Liver (tissue), 9 donors: ENCODE measurements around the gene TCFL5. TPM values are rescaled to one million over a fixed set of nuclear protein-coding genes. Genes with fewer than 3 reads are reported as not detected.

ENCODE experiments used
- DNase-seq: peaks from one replicate; pipeline ENCODE4 v3.0.0-alpha.2; 2017; ENCODE audit warnings: low spot score
- H3K27ac ChIP-seq, 2 donors: one replicate each; pipeline ENCODE4 v1.7.0; 2013; ENCODE audit warnings: inconsistent platforms in 2 of 2, low read length in 2 of 2, control low read depth in 1 of 2, low read depth in 1 of 2, mild to moderate bottlenecking in 1 of 2
- H3K27me3 ChIP-seq, 4 donors: one replicate each; pipeline versions ENCODE4 v1.6.1 to v1.7.0; 2013; ENCODE audit warnings: low read length in 3 of 4, inconsistent platforms in 1 of 4, mild to moderate bottlenecking in 1 of 4, moderate library complexity in 1 of 4; ENCODE audit not compliant: control insufficient read depth in 4 of 4, insufficient read depth in 4 of 4
- H3K36me3 ChIP-seq, 4 donors: one replicate each; pipeline versions ENCODE4 v1.6.1 to v1.7.0; 2013; ENCODE audit warnings: low read length in 3 of 4, mild to moderate bottlenecking in 3 of 4, low read depth in 1 of 4, moderate library complexity in 1 of 4; ENCODE audit not compliant: control insufficient read depth in 4 of 4, insufficient read depth in 3 of 4
- H3K4me1 ChIP-seq, 4 donors: one replicate each; pipeline versions ENCODE4 v1.6.1 to v1.7.0; 2013; ENCODE audit warnings: low read length in 3 of 4, mild to moderate bottlenecking in 3 of 4, moderate library complexity in 1 of 4; ENCODE audit not compliant: control insufficient read depth in 4 of 4, insufficient read depth in 4 of 4
- H3K4me3 ChIP-seq, 3 donors: one replicate each; pipeline versions ENCODE4 v1.6.1 to v1.7.0; 2013; ENCODE audit warnings: low read length in 3 of 3, control low read depth in 1 of 3, low read depth in 1 of 3, mild to moderate bottlenecking in 1 of 3
- H3K9ac ChIP-seq, 2 donors: one replicate each; pipeline ENCODE4 v1.7.0; 2013; ENCODE audit warnings: low read length in 2 of 2, mild to moderate bottlenecking in 2 of 2, moderate library complexity in 2 of 2, control low read depth in 1 of 2, low read depth in 1 of 2
- H3K9me3 ChIP-seq, 4 donors: one replicate each; pipeline versions ENCODE4 v1.6.1 to v1.7.0; 2013; ENCODE audit warnings: low read length in 3 of 4; ENCODE audit not compliant: control insufficient read depth in 4 of 4
- ATF3 ChIP-seq: IDR thresholded peaks from 2 replicates; pipeline ENCODE4 v1.6.1; 2016; ENCODE audit warnings: antibody characterized with exemption
- CTCF ChIP-seq: fragments of 150-350 bp; IDR thresholded peaks from 2 replicates; pipeline ENCODE4 v1.5.1; 2017; ENCODE audit warnings: improper control_type of control experiment, low read depth, low read length; ENCODE audit not compliant: missing input control
- EGR1 ChIP-seq, 2 donors: IDR thresholded peaks; 2 replicates each; pipeline ENCODE4 v1.6.1; 2016 to 2018; ENCODE audit warnings: antibody characterized with exemption in 2 of 2, low read depth in 2 of 2
- FOXA1 ChIP-seq: IDR thresholded peaks from 2 replicates; pipeline ENCODE4 v1.6.1; 2016; ENCODE audit warnings: antibody characterized with exemption
- GABPA ChIP-seq, 2 donors: IDR thresholded peaks in 1 of 2; conservative IDR thresholded peaks in 1 of 2; 2 replicates each; pipeline ENCODE4 v1.6.1; 2016; ENCODE audit warnings: antibody characterized with exemption in 2 of 2, mild to moderate bottlenecking in 1 of 2, moderate library complexity in 1 of 2
- HNF4A ChIP-seq, 2 donors: conservative IDR thresholded peaks; 2 replicates each; pipeline ENCODE4 v1.6.1; 2016; ENCODE audit warnings: antibody characterized with exemption in 2 of 2, mild to moderate bottlenecking in 2 of 2
- HNF4G ChIP-seq: IDR thresholded peaks from 2 replicates; pipeline ENCODE4 v1.6.1; 2016; ENCODE audit warnings: antibody characterized with exemption
- JUND ChIP-seq, 2 donors: IDR thresholded peaks; 2 replicates each; pipeline ENCODE4 v1.6.1; 2016; ENCODE audit warnings: antibody characterized with exemption in 2 of 2
- MAX ChIP-seq: IDR thresholded peaks from 2 replicates; pipeline ENCODE4 v1.6.1; 2016; ENCODE audit warnings: antibody characterized with exemption
- NR2F2 ChIP-seq: IDR thresholded peaks from 2 replicates; pipeline ENCODE4 v1.6.1; 2016; ENCODE audit warnings: antibody characterized with exemption
- RAD21 ChIP-seq, 2 donors: IDR thresholded peaks; 2 replicates each; pipeline ENCODE4 v1.6.1; 2016; ENCODE audit warnings: antibody characterized with exemption in 2 of 2, mild to moderate bottlenecking in 2 of 2
- RXRA ChIP-seq, 2 donors: IDR thresholded peaks; 2 replicates each; pipeline ENCODE4 v1.6.1; 2017 to 2018; ENCODE audit warnings: antibody characterized with exemption in 2 of 2, mild to moderate bottlenecking in 1 of 2
- SP1 ChIP-seq: IDR thresholded peaks from 2 replicates; pipeline ENCODE4 v1.6.1; 2018; ENCODE audit warnings: antibody characterized with exemption, mild to moderate bottlenecking
- TAF1 ChIP-seq: conservative IDR thresholded peaks from 2 replicates; pipeline ENCODE4 v1.6.1; 2016; ENCODE audit warnings: antibody characterized with exemption, mild to moderate bottlenecking
- YY1 ChIP-seq: IDR thresholded peaks from 2 replicates; pipeline ENCODE4 v1.6.1; 2016; ENCODE audit warnings: antibody characterized with exemption, mild to moderate bottlenecking
- WGBS: extraction: QIAGEN DNeasy Blood & Tissue Kit; methylation state at CpG from one replicate; pipeline ENCODE4 v1.1.7; 2013; 5-methylcytosine and 5-hydroxymethylcytosine counted together
- polyA plus RNA-seq, 2 donors: library from polyadenylated mRNA; stranded (reverse) in 1 of 2; unstranded in 1 of 2; fragments of 200-250 nt in 1 of 2; fragments of >200 nt in 1 of 2; fragmentation: Nextera tagmentation in 1 of 2; extraction: Ambion mirVana in 1 of 2; gene quantifications; one replicate each; pipeline versions ENCODE4 v1.2.1 to v1.2.3, GENCODE V29; 2013 to 2015
- total RNA-seq, 2 donors: library from RNA; depleted of rRNA; stranded (reverse); fragments of >200 nt; gene quantifications; one replicate each; pipeline ENCODE4 v1.2.3, GENCODE V29; 2014
- TF ChIP-seq, protein P1 (sequence below): IDR thresholded peaks from 2 replicates; pipeline ENCODE4 v1.6.1; 2016; ENCODE audit warnings: antibody characterized with exemption, mild to moderate bottlenecking
- donor health status: healthy.
- donor health status: healthy.
- donor health status: healthy.
- donor health status: healthy.
- donor health status: healthy.

The TCFL5 gene
- total and polyA plus RNA-seq, 4 donors = 0.79 to 3.8 (median 2.2) TPM

GRCh38 chr20:62846166-62846890, 15.3 kb downstream of the TCFL5 start (continued):
- TF ChIP-seq, protein P1, sequence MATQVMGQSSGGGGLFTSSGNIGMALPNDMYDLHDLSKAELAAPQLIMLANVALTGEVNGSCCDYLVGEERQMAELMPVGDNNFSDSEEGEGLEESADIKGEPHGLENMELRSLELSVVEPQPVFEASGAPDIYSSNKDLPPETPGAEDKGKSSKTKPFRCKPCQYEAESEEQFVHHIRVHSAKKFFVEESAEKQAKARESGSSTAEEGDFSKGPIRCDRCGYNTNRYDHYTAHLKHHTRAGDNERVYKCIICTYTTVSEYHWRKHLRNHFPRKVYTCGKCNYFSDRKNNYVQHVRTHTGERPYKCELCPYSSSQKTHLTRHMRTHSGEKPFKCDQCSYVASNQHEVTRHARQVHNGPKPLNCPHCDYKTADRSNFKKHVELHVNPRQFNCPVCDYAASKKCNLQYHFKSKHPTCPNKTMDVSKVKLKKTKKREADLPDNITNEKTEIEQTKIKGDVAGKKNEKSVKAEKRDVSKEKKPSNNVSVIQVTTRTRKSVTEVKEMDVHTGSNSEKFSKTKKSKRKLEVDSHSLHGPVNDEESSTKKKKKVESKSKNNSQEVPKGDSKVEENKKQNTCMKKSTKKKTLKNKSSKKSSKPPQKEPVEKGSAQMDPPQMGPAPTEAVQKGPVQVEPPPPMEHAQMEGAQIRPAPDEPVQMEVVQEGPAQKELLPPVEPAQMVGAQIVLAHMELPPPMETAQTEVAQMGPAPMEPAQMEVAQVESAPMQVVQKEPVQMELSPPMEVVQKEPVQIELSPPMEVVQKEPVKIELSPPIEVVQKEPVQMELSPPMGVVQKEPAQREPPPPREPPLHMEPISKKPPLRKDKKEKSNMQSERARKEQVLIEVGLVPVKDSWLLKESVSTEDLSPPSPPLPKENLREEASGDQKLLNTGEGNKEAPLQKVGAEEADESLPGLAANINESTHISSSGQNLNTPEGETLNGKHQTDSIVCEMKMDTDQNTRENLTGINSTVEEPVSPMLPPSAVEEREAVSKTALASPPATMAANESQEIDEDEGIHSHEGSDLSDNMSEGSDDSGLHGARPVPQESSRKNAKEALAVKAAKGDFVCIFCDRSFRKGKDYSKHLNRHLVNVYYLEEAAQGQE = no peak
- no peak for TF ChIP-seq RXRA (IDR thresholded peaks at IDR 0.05)

GRCh38 chr20:62845416-62846160, 16.0 kb downstream of the TCFL5 start:
- no peak for DNase-seq
- Histone ChIP-seq H3K4me1 (no peaks in the 10 kb centered on the region), H3K4me3 (no peak overlapping the region), H3K27me3 (no peaks in the 10 kb centered on the region), H3K27ac (no peak overlapping the region), H3K36me3 (peaks cover 0 to 4% (median 2%) of the 10 kb centered on the region in 4 donors), H3K9ac (no peak overlapping the region), H3K9me3 (no peaks in the 10 kb centered on the region)
- 94% methylated on average over 16 of the region's 16 CpGs for WGBS
- TF ChIP-seq EGR1 (IDR thresholded peaks at IDR 0.05; ENCODE audit: low read depth in 2 of 2) (no peak), NR2F2 (no peak), YY1 (no peak), GABPA (IDR thresholded peaks at IDR 0.05 in 1 of 2, conservative IDR thresholded peaks at IDR 0.05 in 1 of 2) (no peak), CTCF (no peak), MAX (no peak), JUND (IDR thresholded peaks at IDR 0.05) (no peak), ATF3 (no peak), HNF4G (no peak), RXRA (IDR thresholded peaks at IDR 0.05) (no peak), TAF1 (no peak), SP1 (no peak), FOXA1 (no peak), RAD21 (IDR thresholded peaks at IDR 0.05) (no peak), HNF4A (conservative IDR thresholded peaks at IDR 0.05) (no peak)
- TF ChIP-seq, protein P1 = no peak
